ENCODE measurements around the gene TRPC4AP. TPM values are rescaled to one million over a fixed set of nuclear protein-coding genes. Genes with fewer than 3 reads are reported as not detected.

Gene TRPC4AP
- total RNA-seq (2022; extraction: Qiagen RNA extraction; ENCODE audit: low read depth), result 48.3 to 58.1 TPM (median 54.8 TPM) in 5 replicates

GRCh38 chr20:35092524-35093266 lies at the start of gene TRPC4AP:
TSS of gene TRPC4AP (minus strand) at chr20:35092807. CDS start at chr20:35092781, 26 bp downstream.

GRCh38 chr20:34955231-34956040 lies 137.2 kb downstream of the TRPC4AP start, which contains the start of the genes GSS and MYH7B:
TSS of gene GSS (minus strand) at chr20:34955806. CDS start at chr20:34951852, 3,954 bp downstream.
TSS of gene MYH7B (plus strand) at chr20:34955868. CDS start at chr20:34978006, 22,138 bp downstream.

Other genes with a start within 250 kb of the TRPC4AP start
- 5.4 to 7.7 TPM (median 6.9 TPM) in 5 replicates for gene GGT7, start 220.0 kb downstream of the TRPC4AP start, total RNA-seq (2022; extraction: Qiagen RNA extraction; ENCODE audit: low read depth)
- gene ACSS2, start 216.2 kb downstream of the TRPC4AP start, total RNA-seq (2022; extraction: Qiagen RNA extraction; ENCODE audit: low read depth), result 7.9 to 11.0 TPM (median 8.9 TPM) in 5 replicates
- 51.3 to 63.7 TPM (median 56.5 TPM) in 5 replicates for gene GSS, start 137.0 kb downstream of the TRPC4AP start, total RNA-seq (2022; extraction: Qiagen RNA extraction; ENCODE audit: low read depth)
- 0.03 to 0.04 TPM in 2 of 5 replicates, not detected in the others for gene MYH7B, start 136.9 kb downstream of the TRPC4AP start, total RNA-seq (2022; extraction: Qiagen RNA extraction; ENCODE audit: low read depth)
- gene EDEM2, start 54.5 kb upstream of the TRPC4AP start, total RNA-seq (2022; extraction: Qiagen RNA extraction; ENCODE audit: low read depth), result 43.3 to 54.9 TPM (median 47.3 TPM) in 5 replicates
- 92.1 to 131 TPM (median 130 TPM) in 5 replicates for gene PROCR, start 79.3 kb upstream of the TRPC4AP start, total RNA-seq (2022; extraction: Qiagen RNA extraction; ENCODE audit: low read depth)
- 15.4 to 20.7 TPM (median 20.1 TPM) in 5 replicates for gene MMP24, start 133.9 kb upstream of the TRPC4AP start, total RNA-seq (2022; extraction: Qiagen RNA extraction; ENCODE audit: low read depth)
- gene MMP24OS, start 185.3 kb upstream of the TRPC4AP start, total RNA-seq (2022; extraction: Qiagen RNA extraction; ENCODE audit: low read depth), result 52.3 to 87.0 TPM (median 83.4 TPM) in 5 replicates
- 343 to 441 TPM (median 381 TPM) in 5 replicates for gene EIF6, start 192.0 kb upstream of the TRPC4AP start, total RNA-seq (2022; extraction: Qiagen RNA extraction; ENCODE audit: low read depth)
- gene FAM83C, start 199.6 kb upstream of the TRPC4AP start, total RNA-seq (2022; extraction: Qiagen RNA extraction; ENCODE audit: low read depth), result 0.05 to 0.13 TPM (median 0.09 TPM) in 4 of 5 replicates, not detected in the other

Data from A549 treated with RU486 at 1 μM for 4 hours (cell line).